ENCODE results near the gene STAG3.

Gene STAG3

GRCh38 chr7:100156331-100157068 lies 21.2 kb upstream of the STAG3 start:
- Histone ChIP-seq H2BK12ac (ENCODE audit: low read length) (no peak overlapping the region), H2BK15ac (ENCODE audit: low read length) (no peak overlapping the region), H3K36me3 (replicated peaks in 1 of 2; ENCODE audit: control insufficient read depth in 2 of 2, insufficient read depth in 2 of 2, low read length in 2 of 2) (peaks cover 24 to 60% of the 10 kb centered on the region in 2 donors), H2BK5ac (ENCODE audit: low read length) (no peak overlapping the region), H3K27ac (replicated peaks; ENCODE audit: low read length) (no peak overlapping the region), H3K4ac (ENCODE audit: low read length) (no peak overlapping the region), H2BK120ac (ENCODE audit: low read depth, low read length) (no peak overlapping the region), H3K23ac (ENCODE audit: low read depth, low read length, poor library complexity) (peak overlapping the region; percentile 62), H3K4me2 (ENCODE audit: insufficient read depth, low read length, poor library complexity, severe bottlenecking) (no peak overlapping the region), H4K91ac (ENCODE audit: low read depth, low read length, poor library complexity) (no peak overlapping the region), H3K79me1 (ENCODE audit: low read depth, low read length) (peaks cover 5% of the 10 kb centered on the region), H3K27me3 (ENCODE audit: control insufficient read depth in 3 of 3, insufficient read depth in 3 of 3, low read depth in 1 of 3, low read length in 3 of 3) (no peaks in the 10 kb centered on the region), H3K9me3 (replicated peaks in 1 of 2; ENCODE audit: control insufficient read depth in 2 of 2, insufficient read depth in 1 of 2, low read depth in 1 of 2, low read length in 2 of 2) (no peaks in the 10 kb centered on the region), H2AFZ (ENCODE audit: low read length) (no peak overlapping the region), H2AK5ac (ENCODE audit: low read depth, low read length) (no peak overlapping the region), H3K4me1 (ENCODE audit: control insufficient read depth in 2 of 2, insufficient read depth in 1 of 2, low read depth in 1 of 2, low read length in 2 of 2) (peaks cover 5 to 11% of the 10 kb centered on the region in 2 donors), H3K18ac (ENCODE audit: low read length) (no peak overlapping the region), H3K14ac (ENCODE audit: low read length) (no peak overlapping the region), H4K8ac (ENCODE audit: low read depth, low read length) (no peak overlapping the region), H3K4me3 (ENCODE audit: low read length in 2 of 2) (peak overlapping the region in 1 of 2 donors; percentile 17), H3K9ac (ENCODE audit: low read depth, low read length, poor library complexity) (no peak overlapping the region)
- no CpG with 5 or more reads among the region's 16 CpGs for WGBS, 2 donors (ENCODE audit: extremely low coverage in 2 of 2, insufficient read length in 2 of 2, insufficient replicate concordance in 1 of 2)
- DNase-seq (ENCODE audit: low spot score) = no peak

GRCh38 chr7:100157069-100157333 lies 20.7 kb upstream of the STAG3 start:
- Histone ChIP-seq H3K4ac (ENCODE audit: low read length) (no peak overlapping the region), H3K9ac (ENCODE audit: low read depth, low read length, poor library complexity) (no peak overlapping the region), H4K91ac (ENCODE audit: low read depth, low read length, poor library complexity) (no peak overlapping the region), H2BK120ac (ENCODE audit: low read depth, low read length) (no peak overlapping the region), H4K8ac (ENCODE audit: low read depth, low read length) (no peak overlapping the region), H3K79me1 (ENCODE audit: low read depth, low read length) (peaks cover 5% of the 10 kb centered on the region), H3K18ac (ENCODE audit: low read length) (no peak overlapping the region), H3K27me3 (ENCODE audit: control insufficient read depth in 3 of 3, insufficient read depth in 3 of 3, low read depth in 1 of 3, low read length in 3 of 3) (no peaks in the 10 kb centered on the region), H3K36me3 (replicated peaks in 1 of 2; ENCODE audit: control insufficient read depth in 2 of 2, insufficient read depth in 2 of 2, low read length in 2 of 2) (peaks cover 24 to 55% of the 10 kb centered on the region in 2 donors), H2BK12ac (ENCODE audit: low read length) (no peak overlapping the region), H2BK5ac (ENCODE audit: low read length) (no peak overlapping the region), H3K9me3 (replicated peaks in 1 of 2; ENCODE audit: control insufficient read depth in 2 of 2, insufficient read depth in 1 of 2, low read depth in 1 of 2, low read length in 2 of 2) (no peaks in the 10 kb centered on the region), H2BK15ac (ENCODE audit: low read length) (no peak overlapping the region), H3K4me1 (ENCODE audit: control insufficient read depth in 2 of 2, insufficient read depth in 1 of 2, low read depth in 1 of 2, low read length in 2 of 2) (peaks cover 5 to 11% of the 10 kb centered on the region in 2 donors), H3K14ac (ENCODE audit: low read length) (no peak overlapping the region), H3K27ac (replicated peaks; ENCODE audit: low read length) (no peak overlapping the region), H2AK5ac (ENCODE audit: low read depth, low read length) (no peak overlapping the region), H2AFZ (ENCODE audit: low read length) (no peak overlapping the region), H3K4me2 (ENCODE audit: insufficient read depth, low read length, poor library complexity, severe bottlenecking) (no peak overlapping the region), H3K23ac (ENCODE audit: low read depth, low read length, poor library complexity) (peak overlapping the region; percentile 46), H3K4me3 (ENCODE audit: low read length in 2 of 2) (peak overlapping the region in 1 of 2 donors; percentile 87)
- WGBS, 2 donors (ENCODE audit: extremely low coverage in 2 of 2, insufficient read length in 2 of 2, insufficient replicate concordance in 1 of 2) = no CpG with 5 or more reads among the region's 5 CpGs
- DNase-seq (ENCODE audit: low spot score) = no peak

- H3K14ac ChIP-seq (ENCODE audit: low read length) = no peak overlapping the region
Observed at GRCh38 chr7:100157334-100158228, 20.1 kb upstream of the STAG3 start.

More at GRCh38 chr7:100157334-100158228, 20.1 kb upstream of the STAG3 start:
- no peak overlapping the region for H2BK12ac ChIP-seq (ENCODE audit: low read length)
- peaks cover 24 to 50% of the 10 kb centered on the region in 2 donors for H3K36me3 ChIP-seq (replicated peaks in 1 of 2; ENCODE audit: control insufficient read depth in 2 of 2, insufficient read depth in 2 of 2, low read length in 2 of 2)
- no CpG with 5 or more reads among the region's 32 CpGs for WGBS, 2 donors (ENCODE audit: extremely low coverage in 2 of 2, insufficient read length in 2 of 2, insufficient replicate concordance in 1 of 2)
- H3K18ac ChIP-seq (ENCODE audit: low read length) = no peak overlapping the region
- peak overlapping the region; percentile 1 for H3K4ac ChIP-seq (ENCODE audit: low read length)
- no peak overlapping the region for H2BK15ac ChIP-seq (ENCODE audit: low read length)
- peak overlapping the region; percentile 88 for H2AFZ ChIP-seq (ENCODE audit: low read length)
- H3K4me2 ChIP-seq (ENCODE audit: insufficient read depth, low read length, poor library complexity, severe bottlenecking) = peak overlapping the region; percentile 92
- H3K27ac ChIP-seq (replicated peaks; ENCODE audit: low read length) = no peak overlapping the region
- no peaks in the 10 kb centered on the region for H3K27me3 ChIP-seq (ENCODE audit: control insufficient read depth in 3 of 3, insufficient read depth in 3 of 3, low read depth in 1 of 3, low read length in 3 of 3)
- DNase-seq (ENCODE audit: low spot score) = no peak
- peak overlapping the region; percentile 55 for H2BK5ac ChIP-seq (ENCODE audit: low read length)
- no peak overlapping the region for H2AK5ac ChIP-seq (ENCODE audit: low read depth, low read length)
- H3K23ac ChIP-seq (ENCODE audit: low read depth, low read length, poor library complexity) = peak overlapping the region; percentile 46
- no peak overlapping the region for H4K91ac ChIP-seq (ENCODE audit: low read depth, low read length, poor library complexity)
- peaks cover 5 to 11% of the 10 kb centered on the region in 2 donors for H3K4me1 ChIP-seq (ENCODE audit: control insufficient read depth in 2 of 2, insufficient read depth in 1 of 2, low read depth in 1 of 2, low read length in 2 of 2)
- H3K79me1 ChIP-seq (ENCODE audit: low read depth, low read length) = peaks cover 5% of the 10 kb centered on the region
- H4K8ac ChIP-seq (ENCODE audit: low read depth, low read length) = no peak overlapping the region
- H3K9me3 ChIP-seq (replicated peaks in 1 of 2; ENCODE audit: control insufficient read depth in 2 of 2, insufficient read depth in 1 of 2, low read depth in 1 of 2, low read length in 2 of 2) = no peaks in the 10 kb centered on the region
- peak overlapping the region; percentile 87 to 97 for H3K4me3 ChIP-seq (ENCODE audit: low read length in 2 of 2)
- peak overlapping the region; percentile 89 for H3K9ac ChIP-seq (ENCODE audit: low read depth, low read length, poor library complexity)
- no peak overlapping the region for H2BK120ac ChIP-seq (ENCODE audit: low read depth, low read length)
